SKM-1 treated with dmso at 0.1 percent for 144 hours (cell line): ENCODE measurements around the gene PCNT.
"Not testable (repeated sequence)": the region's sequence is repeated elsewhere in the genome, so short reads cannot be mapped to it uniquely, and the experiment has no call there.

ENCODE experiments used
- DNase-seq: peaks from one replicate; lab custom pipeline; 2025; ENCODE audit not compliant: unreplicated experiment; lab: John Stamatoyannopoulos, UW

PCNT gene

GRCh38 chr21:46423546-46424038, 99.6 kb downstream of the PCNT start:
- no peak for DNase-seq

GRCh38 chr21:46424039-46424591, 100.2 kb downstream of the PCNT start:
- DNase-seq, result no peak

- no peak for DNase-seq
Measured at GRCh38 chr21:46424621-46425020, 100.7 kb downstream of the PCNT start.

GRCh38 chr21:46425041-46425440, 101.1 kb downstream of the PCNT start:
- DNase-seq, result no peak

- DNase-seq, result no peak
Measured at GRCh38 chr21:46425571-46425970, 101.6 kb downstream of the PCNT start.

GRCh38 chr21:46426313-46427046, 102.5 kb downstream of the PCNT start:
- DNase-seq, result no peak

- no peak for DNase-seq
Measured at GRCh38 chr21:46427516-46427915, 103.6 kb downstream of the PCNT start.

GRCh38 chr21:46428286-46428685, 104.3 kb downstream of the PCNT start:
- no peak for DNase-seq

- no peak for DNase-seq
Measured at GRCh38 chr21:46428987-46429710, 105.2 kb downstream of the PCNT start.

- DNase-seq, result no peak
Measured at GRCh38 chr21:46429754-46430681, 106.1 kb downstream of the PCNT start.

GRCh38 chr21:46431448-46431847, 107.5 kb downstream of the PCNT start:
- DNase-seq, result no peak

GRCh38 chr21:46431884-46432488, 108.0 kb downstream of the PCNT start:
- no peak for DNase-seq

GRCh38 chr21:46433116-46433515, 109.2 kb downstream of the PCNT start:
- not testable (repeated sequence) for DNase-seq

- DNase-seq, result no peak
Measured at GRCh38 chr21:46434322-46434958, 110.5 kb downstream of the PCNT start.

GRCh38 chr21:46435786-46436227, 111.9 kb downstream of the PCNT start:
- DNase-seq, result no peak

- no peak for DNase-seq
Measured at GRCh38 chr21:46436621-46437020, 112.7 kb downstream of the PCNT start.

GRCh38 chr21:46437096-46437498, 113.1 kb downstream of the PCNT start:
- no peak for DNase-seq

GRCh38 chr21:46437511-46437910, 113.6 kb downstream of the PCNT start:
- DNase-seq, result no peak

GRCh38 chr21:46438241-46438640, 114.3 kb downstream of the PCNT start:
- no peak for DNase-seq

- no peak for DNase-seq
Measured at GRCh38 chr21:46439906-46440305, 116.0 kb downstream of the PCNT start.
